H1 (cell line): ENCODE results near the gene ASF1B. TPM values are rescaled to one million over a fixed set of nuclear protein-coding genes. Genes with fewer than 3 reads are reported as not detected.

Experiments
- CHD7 ChIP-seq: fragments of 300-600 bp; sonication (generic); IDR thresholded peaks from 2 replicates; pipeline ENCODE4 v1.7.1; 2012; ENCODE audit warnings: low read length, moderate library complexity, mild to moderate bottlenecking, inconsistent platforms; ENCODE audit not compliant: insufficient replicate concordance
- polyA plus RNA-seq, 7 experiments: library from polyadenylated mRNA; depleted of rRNA in 3 of 7; stranded (reverse) in 5 of 7; unstranded in 2 of 7; fragments of >200 nt in 5 of 7; fragments of 200-250 nt in 2 of 7; gene quantifications; 1 replicate in 5 of 7; 2 replicates in 1 of 7; 4 replicates in 1 of 7; pipeline versions ENCODE4 v1.2.1 to v1.2.3, GENCODE V29; 2011 to 2013; ENCODE audit warnings: missing spikeins in 2 of 7, mixed read lengths in 2 of 7
- total RNA-seq: library from RNA; stranded (reverse); fragmentation: NEBNext Ultra II Directional; extraction: Animal tissue kit (Norgen Biotek cat#: 25700); gene quantifications from 2 replicates; pipeline ENCODE4 v1.2.1, GENCODE V29; 2021

ASF1B gene
- total and polyA plus RNA-seq, 2 of the 8 experiments (the other 6 are each of a cell fraction or from before 2014, with no cell fraction given), result 32.6 to 59.2 TPM

- TF ChIP-seq CHD7, result no peak
Measured at GRCh38 chr19:14127176-14127575, 9.2 kb downstream of the ASF1B start (continued).
